ENCODE measurements around the gene KNSTRN.

KNSTRN gene

GRCh38 chr15:40407330-40407990 lies 24.9 kb downstream of the KNSTRN start:
- no peak for DNase-seq

- no peak for DNase-seq
Observed at GRCh38 chr15:40409366-40409765, 26.8 kb downstream of the KNSTRN start.

GRCh38 chr15:40410476-40410875 lies 28.0 kb downstream of the KNSTRN start:
- no peak for DNase-seq

- DNase-seq: no peak
Observed at GRCh38 chr15:40412095-40412759, 29.7 kb downstream of the KNSTRN start.

- no peak for DNase-seq
Observed at GRCh38 chr15:40413036-40413435, 30.5 kb downstream of the KNSTRN start.

GRCh38 chr15:40414816-40415215 lies 32.3 kb downstream of the KNSTRN start:
- DNase-seq: no peak

GRCh38 chr15:40415226-40415625 lies 32.7 kb downstream of the KNSTRN start:
- no peak for DNase-seq

GRCh38 chr15:40416056-40416455 lies 33.5 kb downstream of the KNSTRN start:
- DNase-seq: no peak

GRCh38 chr15:40418126-40418525 lies 35.6 kb downstream of the KNSTRN start:
- no peak for DNase-seq

GRCh38 chr15:40420071-40420713 lies 37.7 kb downstream of the KNSTRN start:
- DNase-seq: no peak

- DNase-seq: peak; percentile 62
Observed at GRCh38 chr15:40420793-40421192, 38.3 kb downstream of the KNSTRN start.

GRCh38 chr15:40421246-40422157 lies 39.0 kb downstream of the KNSTRN start:
- DNase-seq: peak; percentile 25

GRCh38 chr15:40424483-40425115 lies 42.1 kb downstream of the KNSTRN start:
- DNase-seq: no peak

- no peak for DNase-seq
Observed at GRCh38 chr15:40425681-40426080, 43.2 kb downstream of the KNSTRN start.

GRCh38 chr15:40427188-40427587 lies 44.7 kb downstream of the KNSTRN start:
- no peak for DNase-seq

GRCh38 chr15:40428185-40428584 lies 45.7 kb downstream of the KNSTRN start:
- no peak for DNase-seq

GRCh38 chr15:40429068-40429710 lies 46.7 kb downstream of the KNSTRN start:
- DNase-seq: no peak

- no peak for DNase-seq
Observed at GRCh38 chr15:40430271-40430805, 47.8 kb downstream of the KNSTRN start.

- no peak for DNase-seq
Observed at GRCh38 chr15:40435023-40435709, 52.6 kb downstream of the KNSTRN start.

- DNase-seq: no peak
Observed at GRCh38 chr15:40435710-40436089, 53.2 kb downstream of the KNSTRN start.

Measured in NCI-H1105 treated with DMSO at 0.1 percent for 48 hours (cell line).